Choroid plexus epithelial cell (primary cell): ENCODE results near the gene GPR183.

Experiments
- DNase-seq: peaks from one replicate; pipeline ENCODE4 v3.0.0-alpha.2; 2010; ENCODE audit warnings: low read depth
- H3K4me3 ChIP-seq: 2 replicates; pipeline ENCODE4 v1.5.1; 2011; ENCODE audit warnings: low read depth, mild to moderate bottlenecking, control low read depth, low read length, moderate library complexity
- TF ChIP-seq, protein P1 (sequence below): conservative IDR thresholded peaks from 2 replicates; pipeline ENCODE4 v1.5.1; 2011; ENCODE audit warnings: low read depth, mild to moderate bottlenecking, control low read depth, inconsistent platforms, low read length, moderate library complexity

GPR183 gene

DNA sequence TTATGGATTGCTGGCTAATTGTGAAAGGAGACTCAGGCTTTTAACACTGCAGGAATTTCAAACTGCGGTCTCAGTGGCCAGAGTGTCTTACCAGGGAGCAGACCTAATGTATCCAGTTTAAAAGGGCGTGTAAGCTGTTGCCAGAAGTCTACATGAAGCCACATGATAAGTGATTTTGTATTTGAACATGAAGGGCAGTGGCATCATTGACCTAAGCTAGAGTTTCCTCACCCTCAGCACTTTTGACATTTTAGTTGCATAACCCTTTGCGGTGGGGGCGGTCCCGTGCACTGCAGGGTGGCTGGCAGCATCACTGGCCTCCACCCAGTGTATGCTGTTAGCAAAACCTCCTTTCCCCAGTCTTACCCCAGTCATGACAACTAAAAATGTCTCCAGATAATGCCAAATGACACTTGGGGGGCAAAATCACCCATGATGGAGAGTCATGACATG lies 25.4 kb downstream of the GPR183 start:
- TF ChIP-seq, protein P1, sequence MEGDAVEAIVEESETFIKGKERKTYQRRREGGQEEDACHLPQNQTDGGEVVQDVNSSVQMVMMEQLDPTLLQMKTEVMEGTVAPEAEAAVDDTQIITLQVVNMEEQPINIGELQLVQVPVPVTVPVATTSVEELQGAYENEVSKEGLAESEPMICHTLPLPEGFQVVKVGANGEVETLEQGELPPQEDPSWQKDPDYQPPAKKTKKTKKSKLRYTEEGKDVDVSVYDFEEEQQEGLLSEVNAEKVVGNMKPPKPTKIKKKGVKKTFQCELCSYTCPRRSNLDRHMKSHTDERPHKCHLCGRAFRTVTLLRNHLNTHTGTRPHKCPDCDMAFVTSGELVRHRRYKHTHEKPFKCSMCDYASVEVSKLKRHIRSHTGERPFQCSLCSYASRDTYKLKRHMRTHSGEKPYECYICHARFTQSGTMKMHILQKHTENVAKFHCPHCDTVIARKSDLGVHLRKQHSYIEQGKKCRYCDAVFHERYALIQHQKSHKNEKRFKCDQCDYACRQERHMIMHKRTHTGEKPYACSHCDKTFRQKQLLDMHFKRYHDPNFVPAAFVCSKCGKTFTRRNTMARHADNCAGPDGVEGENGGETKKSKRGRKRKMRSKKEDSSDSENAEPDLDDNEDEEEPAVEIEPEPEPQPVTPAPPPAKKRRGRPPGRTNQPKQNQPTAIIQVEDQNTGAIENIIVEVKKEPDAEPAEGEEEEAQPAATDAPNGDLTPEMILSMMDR: no peak
- H3K4me3 ChIP-seq: no peak overlapping the region
- peak; percentile 45 for DNase-seq

DNA sequence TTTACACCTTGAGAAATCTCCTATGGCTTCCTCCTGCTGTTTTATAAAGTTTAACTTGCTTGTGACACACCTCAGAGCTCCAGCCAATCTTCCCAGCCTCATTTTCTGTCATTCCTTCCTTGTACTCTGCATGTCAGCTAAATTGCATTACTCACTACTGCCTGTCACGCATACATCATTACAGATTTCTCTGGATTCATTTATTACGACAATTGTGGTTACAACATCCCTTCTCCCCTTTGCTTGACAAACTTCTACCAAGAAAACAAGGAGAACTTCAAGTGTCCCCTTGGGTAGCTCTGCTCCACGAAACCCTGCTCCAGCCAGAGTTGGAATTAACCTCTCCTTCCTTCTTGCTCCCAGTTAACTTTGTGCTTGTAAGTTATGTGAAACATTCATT lies 27.0 kb downstream of the GPR183 start:
- TF ChIP-seq, protein P1: no peak
- DNase-seq: peak; percentile 10
- H3K4me3 ChIP-seq: no peak overlapping the region

DNA sequence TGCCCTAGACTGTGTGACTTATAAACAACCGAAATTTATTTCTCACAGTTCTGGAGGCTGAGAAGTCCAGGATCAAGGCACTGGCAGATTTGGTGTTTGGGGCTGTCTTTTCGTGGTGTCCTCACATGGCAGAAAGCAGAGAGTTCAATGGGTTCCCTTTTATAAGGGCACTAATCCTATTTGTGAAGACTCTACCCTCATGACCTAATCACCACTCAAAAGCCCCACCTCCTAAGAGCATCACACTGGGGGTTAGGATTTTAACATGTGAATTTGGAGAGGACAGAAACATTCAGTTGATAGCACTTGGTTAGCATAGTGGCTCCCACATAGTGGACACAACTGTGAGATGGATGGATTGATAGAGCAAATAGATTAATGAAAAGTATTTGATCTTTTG lies 27.6 kb downstream of the GPR183 start:
- TF ChIP-seq, protein P1: no peak
- H3K4me3 ChIP-seq: no peak overlapping the region
- DNase-seq: no peak

DNA sequence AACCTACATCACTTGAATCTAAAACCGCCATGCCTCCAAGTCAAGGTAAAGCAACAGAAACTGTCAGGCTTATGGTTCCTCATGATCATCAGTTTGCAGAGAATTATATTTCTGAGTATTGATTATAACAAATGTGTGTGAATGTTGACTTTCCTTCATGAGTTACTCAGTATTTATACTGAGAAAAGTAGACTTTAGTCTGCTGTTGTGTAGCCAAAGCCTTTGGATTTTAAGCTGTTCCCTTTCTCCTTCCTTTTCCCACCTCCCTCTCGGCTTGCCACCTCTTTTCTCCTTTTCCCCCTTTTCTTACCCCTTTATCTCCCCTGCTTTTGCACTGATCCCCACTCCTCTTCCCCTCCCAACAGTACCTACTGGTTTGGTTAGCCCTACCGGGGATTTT lies 28.4 kb downstream of the GPR183 start:
- TF ChIP-seq, protein P1: no peak
- DNase-seq: no peak
- H3K4me3 ChIP-seq: no peak overlapping the region

DNA sequence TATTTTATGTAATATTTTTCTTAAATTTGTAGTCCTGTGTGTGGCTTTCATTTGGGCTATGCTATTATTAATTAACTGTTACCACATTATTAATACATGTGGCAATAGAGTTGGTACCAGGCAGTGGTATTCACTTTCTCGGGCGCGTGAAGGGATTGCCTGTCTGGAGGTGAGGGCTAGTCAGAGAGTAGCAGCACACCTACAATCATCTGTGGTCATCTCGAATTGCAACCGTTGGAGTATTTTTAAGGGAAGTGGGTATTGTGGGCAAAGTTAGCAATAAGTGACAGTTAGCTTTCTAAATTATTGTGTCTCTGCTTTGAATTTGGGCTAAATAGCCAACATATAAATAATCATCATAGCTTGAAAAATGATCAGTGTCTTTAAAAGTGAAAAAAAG lies 29.0 kb downstream of the GPR183 start:
- H3K4me3 ChIP-seq: no peak overlapping the region
- DNase-seq: no peak
- TF ChIP-seq, protein P1: no peak

DNA sequence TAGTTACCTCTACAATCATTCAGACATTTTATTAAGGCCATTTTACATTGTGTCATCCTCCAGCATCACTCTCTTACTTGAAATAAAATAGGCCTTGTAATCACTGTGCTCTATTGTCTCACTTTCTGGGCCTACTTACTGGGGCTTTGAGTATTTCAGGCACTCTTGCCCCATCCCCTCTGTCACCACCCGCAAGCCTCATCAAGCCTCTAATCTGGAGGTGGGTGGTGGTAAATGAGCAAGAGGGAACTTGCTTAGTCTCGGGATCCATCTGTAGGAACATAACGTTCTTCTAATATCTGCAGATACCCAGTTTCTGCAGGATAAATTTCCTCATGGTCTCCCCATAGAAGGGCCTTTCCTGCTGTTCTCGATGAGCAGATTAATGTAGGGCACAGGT lies 29.6 kb downstream of the GPR183 start:
- DNase-seq: no peak
- H3K4me3 ChIP-seq: no peak overlapping the region
- TF ChIP-seq, protein P1: no peak

DNA sequence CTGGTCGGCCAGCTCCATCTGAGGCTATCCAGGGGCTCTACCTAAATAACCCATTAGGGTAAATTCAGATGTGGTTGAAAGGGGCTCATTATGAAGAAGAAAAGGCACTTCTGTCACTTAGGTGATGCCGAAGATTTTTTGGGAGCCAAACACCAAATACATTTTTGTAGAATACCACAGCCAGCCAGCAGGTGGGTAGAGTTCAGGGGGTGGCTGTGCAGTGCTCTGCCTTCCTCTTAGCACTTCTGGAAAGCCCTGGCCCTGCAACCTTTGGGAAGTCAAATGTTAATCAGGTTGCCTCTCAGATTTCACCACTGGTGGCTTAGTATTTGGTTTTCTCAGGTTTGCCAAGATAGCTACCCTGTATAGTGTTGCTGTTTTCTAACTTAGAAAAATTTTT lies 30.5 kb downstream of the GPR183 start:
- TF ChIP-seq, protein P1: no peak
- DNase-seq: no peak
- H3K4me3 ChIP-seq: no peak overlapping the region
